Measurements from ENCODE around the gene NGDN.

The NGDN gene

GRCh38 chr14:23485326-23485725 is 15.8 kb downstream of the NGDN start (continued):
- no peak for TF ChIP-seq ZSCAN30 (tag by site-specific recombination; IDR thresholded peaks at IDR 0.05)
- no peak for TF ChIP-seq HOXA7 (CRISPR knock-in tag; IDR thresholded peaks at IDR 0.05; ENCODE audit: borderline replicate concordance)
- TF ChIP-seq, protein P1, sequence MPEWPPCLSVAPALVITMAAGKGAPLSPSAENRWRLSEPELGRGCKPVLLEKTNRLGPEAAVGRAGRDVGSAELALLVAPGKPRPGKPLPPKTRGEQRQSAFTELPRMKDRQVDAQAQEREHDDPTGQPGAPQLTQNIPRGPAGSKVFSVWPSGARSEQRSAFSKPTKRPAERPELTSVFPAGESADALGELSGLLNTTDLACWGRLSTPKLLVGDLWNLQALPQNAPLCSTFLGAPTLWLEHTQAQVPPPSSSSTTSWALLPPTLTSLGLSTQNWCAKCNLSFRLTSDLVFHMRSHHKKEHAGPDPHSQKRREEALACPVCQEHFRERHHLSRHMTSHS (tag by site-specific recombination; IDR thresholded peaks at IDR 0.05): no peak
- no peak for TF ChIP-seq ZNF404 (tag by site-specific recombination; IDR thresholded peaks at IDR 0.05)
- TF ChIP-seq, protein P2, sequence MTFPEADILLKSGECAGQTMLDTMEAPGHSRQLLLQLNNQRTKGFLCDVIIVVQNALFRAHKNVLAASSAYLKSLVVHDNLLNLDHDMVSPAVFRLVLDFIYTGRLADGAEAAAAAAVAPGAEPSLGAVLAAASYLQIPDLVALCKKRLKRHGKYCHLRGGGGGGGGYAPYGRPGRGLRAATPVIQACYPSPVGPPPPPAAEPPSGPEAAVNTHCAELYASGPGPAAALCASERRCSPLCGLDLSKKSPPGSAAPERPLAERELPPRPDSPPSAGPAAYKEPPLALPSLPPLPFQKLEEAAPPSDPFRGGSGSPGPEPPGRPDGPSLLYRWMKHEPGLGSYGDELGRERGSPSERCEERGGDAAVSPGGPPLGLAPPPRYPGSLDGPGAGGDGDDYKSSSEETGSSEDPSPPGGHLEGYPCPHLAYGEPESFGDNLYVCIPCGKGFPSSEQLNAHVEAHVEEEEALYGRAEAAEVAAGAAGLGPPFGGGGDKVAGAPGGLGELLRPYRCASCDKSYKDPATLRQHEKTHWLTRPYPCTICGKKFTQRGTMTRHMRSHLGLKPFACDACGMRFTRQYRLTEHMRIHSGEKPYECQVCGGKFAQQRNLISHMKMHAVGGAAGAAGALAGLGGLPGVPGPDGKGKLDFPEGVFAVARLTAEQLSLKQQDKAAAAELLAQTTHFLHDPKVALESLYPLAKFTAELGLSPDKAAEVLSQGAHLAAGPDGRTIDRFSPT (tag by site-specific recombination; IDR thresholded peaks at IDR 0.05): no peak

DNA sequence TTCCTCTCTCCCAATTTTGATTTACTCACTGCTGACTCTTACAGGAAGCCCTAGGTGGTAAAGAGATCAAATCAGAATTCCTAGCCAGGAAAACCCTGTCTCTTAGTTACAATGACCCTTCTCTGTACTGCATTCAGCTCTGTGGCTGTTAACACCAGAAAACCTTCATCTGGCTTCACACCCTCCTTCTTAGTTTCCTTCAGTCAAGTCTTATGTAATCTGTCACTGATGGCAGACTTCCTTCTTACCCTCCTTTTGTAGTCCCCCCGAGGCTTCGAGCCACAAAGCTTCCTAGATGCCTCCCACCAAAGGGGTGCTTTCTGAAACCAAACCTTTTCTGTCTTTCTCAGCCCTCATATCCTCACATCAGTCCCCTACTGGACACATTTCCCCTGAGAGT is 16.5 kb downstream of the NGDN start:
- TF ChIP-seq ZNF776 (tag by site-specific recombination; IDR thresholded peaks at IDR 0.05; ENCODE audit: borderline replicate concordance) (no peak), ZNF549 (tag by site-specific recombination; IDR thresholded peaks at IDR 0.05) (no peak), ZNF513 (tag by site-specific recombination; IDR thresholded peaks at IDR 0.05) (no peak), GLI4 (tag by site-specific recombination; IDR thresholded peaks at IDR 0.05) (no peak), ZNF621 (tag by site-specific recombination; IDR thresholded peaks at IDR 0.05) (no peak), SALL2 (tag by site-specific recombination; IDR thresholded peaks at IDR 0.05; ENCODE audit: borderline replicate concordance) (no peak), ZNF571 (tag by site-specific recombination; IDR thresholded peaks at IDR 0.05) (no peak), ZNF707 (tag by site-specific recombination; IDR thresholded peaks at IDR 0.05) (no peak), KLF10 (tag by site-specific recombination; IDR thresholded peaks at IDR 0.05) (no peak), ZNF501 (tag by site-specific recombination; IDR thresholded peaks at IDR 0.05) (no peak), ZNF768 (tag by site-specific recombination; IDR thresholded peaks at IDR 0.05) (no peak), ZNF140 (tag by site-specific recombination; IDR thresholded peaks at IDR 0.05) (no peak)
- TF ChIP-seq, protein P1 (tag by site-specific recombination; IDR thresholded peaks at IDR 0.05): no peak
- TF ChIP-seq, protein P3, sequence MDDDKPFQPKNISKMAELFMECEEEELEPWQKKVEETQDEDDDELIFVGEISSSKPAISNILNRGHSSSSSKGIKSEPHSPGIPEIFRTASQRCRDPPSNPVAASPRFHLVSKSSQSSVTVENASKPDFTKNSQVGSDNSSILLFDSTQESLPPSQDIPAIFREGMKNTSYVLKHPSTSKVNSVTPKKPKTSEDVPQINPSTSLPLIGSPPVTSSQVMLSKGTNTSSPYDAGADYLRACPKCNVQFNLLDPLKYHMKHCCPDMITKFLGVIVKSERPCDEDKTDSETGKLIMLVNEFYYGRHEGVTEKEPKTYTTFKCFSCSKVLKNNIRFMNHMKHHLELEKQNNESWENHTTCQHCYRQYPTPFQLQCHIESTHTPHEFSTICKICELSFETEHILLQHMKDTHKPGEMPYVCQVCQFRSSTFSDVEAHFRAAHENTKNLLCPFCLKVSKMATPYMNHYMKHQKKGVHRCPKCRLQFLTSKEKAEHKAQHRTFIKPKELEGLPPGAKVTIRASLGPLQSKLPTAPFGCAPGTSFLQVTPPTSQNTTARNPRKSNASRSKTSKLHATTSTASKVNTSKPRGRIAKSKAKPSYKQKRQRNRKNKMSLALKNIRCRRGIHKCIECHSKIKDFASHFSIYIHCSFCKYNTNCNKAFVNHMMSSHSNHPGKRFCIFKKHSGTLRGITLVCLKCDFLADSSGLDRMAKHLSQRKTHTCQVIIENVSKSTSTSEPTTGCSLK (tag by site-specific recombination; IDR thresholded peaks at IDR 0.05): no peak
- TF ChIP-seq, protein P4, sequence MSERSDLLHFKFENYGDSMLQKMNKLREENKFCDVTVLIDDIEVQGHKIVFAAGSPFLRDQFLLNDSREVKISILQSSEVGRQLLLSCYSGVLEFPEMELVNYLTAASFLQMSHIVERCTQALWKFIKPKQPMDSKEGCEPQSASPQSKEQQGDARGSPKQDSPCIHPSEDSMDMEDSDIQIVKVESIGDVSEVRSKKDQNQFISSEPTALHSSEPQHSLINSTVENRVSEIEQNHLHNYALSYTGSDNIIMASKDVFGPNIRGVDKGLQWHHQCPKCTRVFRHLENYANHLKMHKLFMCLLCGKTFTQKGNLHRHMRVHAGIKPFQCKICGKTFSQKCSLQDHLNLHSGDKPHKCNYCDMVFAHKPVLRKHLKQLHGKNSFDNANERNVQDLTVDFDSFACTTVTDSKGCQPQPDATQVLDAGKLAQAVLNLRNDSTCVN (tag by site-specific recombination; optimal IDR thresholded peaks at IDR 0.05): no peak
- TF ChIP-seq, protein P5, sequence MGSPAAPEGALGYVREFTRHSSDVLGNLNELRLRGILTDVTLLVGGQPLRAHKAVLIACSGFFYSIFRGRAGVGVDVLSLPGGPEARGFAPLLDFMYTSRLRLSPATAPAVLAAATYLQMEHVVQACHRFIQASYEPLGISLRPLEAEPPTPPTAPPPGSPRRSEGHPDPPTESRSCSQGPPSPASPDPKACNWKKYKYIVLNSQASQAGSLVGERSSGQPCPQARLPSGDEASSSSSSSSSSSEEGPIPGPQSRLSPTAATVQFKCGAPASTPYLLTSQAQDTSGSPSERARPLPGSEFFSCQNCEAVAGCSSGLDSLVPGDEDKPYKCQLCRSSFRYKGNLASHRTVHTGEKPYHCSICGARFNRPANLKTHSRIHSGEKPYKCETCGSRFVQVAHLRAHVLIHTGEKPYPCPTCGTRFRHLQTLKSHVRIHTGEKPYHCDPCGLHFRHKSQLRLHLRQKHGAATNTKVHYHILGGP (tag by site-specific recombination; IDR thresholded peaks at IDR 0.05): no peak
- TF ChIP-seq, protein P2 (tag by site-specific recombination; IDR thresholded peaks at IDR 0.05): no peak
- Histone ChIP-seq H3K4me3 (ENCODE audit: low read depth, low read length) (no peak overlapping the region), H3K4me1 (ENCODE audit: control insufficient read depth, insufficient read depth, low read length) (no peaks in the 10 kb centered on the region), H3K36me3 (ENCODE audit: control insufficient read depth in 2 of 2, insufficient read depth in 1 of 2, low read length in 2 of 2) (peaks cover 4 to 54% of the 10 kb centered on the region in 2 experiments; a peak in 2 of 3 replicates), H3K9me3 (ENCODE audit: control insufficient read depth, insufficient read depth, low read depth, low read length) (no peaks in the 10 kb centered on the region), H3K27ac (ENCODE audit: extremely low read depth, low read depth, low read length) (no peak overlapping the region)
- ChIA-PET POLR2A (interaction anchor here (0.7 kb wide), 1 partner anchor 11 kb away, joined by 3 read pairs; no protein-coding TSS in a partner anchor), CTCF (interaction anchor here (0.6 to 13.3 kb wide), 4 partner anchors 11 to 566 kb away, joined by 3 to 338 read pairs (median 8); partner anchors contain the start of gene THTPA)
